GM19238 (cell line): Measurements from ENCODE around the gene KCNJ3.

Source experiments
- DNase-seq: peaks from one replicate; pipeline ENCODE4 v3.0.0; 2011; ENCODE audit warnings: low spot score; ENCODE audit not compliant: insufficient read length

Gene KCNJ3

DNA sequence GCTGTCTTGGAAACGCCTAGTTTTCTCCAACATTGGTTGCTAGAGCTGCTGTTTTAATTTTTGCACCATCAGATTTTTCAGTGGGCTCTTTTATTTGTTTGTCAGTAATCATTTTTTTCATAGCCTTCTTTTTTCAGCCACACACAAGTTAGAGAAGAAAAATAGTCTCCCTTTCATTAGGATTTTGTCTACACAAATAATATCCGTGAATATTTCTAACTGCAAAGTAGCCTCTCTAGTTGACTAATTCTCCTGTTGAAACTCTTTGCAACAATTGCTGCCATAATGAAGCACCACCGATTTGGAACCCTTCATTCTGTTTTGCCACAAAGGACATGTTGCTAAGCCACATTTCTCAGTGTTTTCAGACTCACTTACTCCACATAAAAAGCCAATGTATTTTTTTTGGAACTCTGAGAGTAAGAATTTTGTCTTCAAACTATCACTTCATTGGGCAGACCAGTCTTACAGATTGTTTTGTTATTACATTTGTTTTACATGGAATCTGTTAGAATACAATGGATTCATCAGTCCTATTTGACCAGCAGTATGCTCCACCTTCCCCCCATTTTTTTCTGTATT is 9.6 kb downstream of the KCNJ3 start:
- DNase-seq: no peak

- DNase-seq: no peak
Observed at GRCh38 chr2:154709215-154709614, 10.7 kb downstream of the KCNJ3 start.

GRCh38 chr2:154710078-154710477 is 11.6 kb downstream of the KCNJ3 start:
- no peak for DNase-seq

DNA sequence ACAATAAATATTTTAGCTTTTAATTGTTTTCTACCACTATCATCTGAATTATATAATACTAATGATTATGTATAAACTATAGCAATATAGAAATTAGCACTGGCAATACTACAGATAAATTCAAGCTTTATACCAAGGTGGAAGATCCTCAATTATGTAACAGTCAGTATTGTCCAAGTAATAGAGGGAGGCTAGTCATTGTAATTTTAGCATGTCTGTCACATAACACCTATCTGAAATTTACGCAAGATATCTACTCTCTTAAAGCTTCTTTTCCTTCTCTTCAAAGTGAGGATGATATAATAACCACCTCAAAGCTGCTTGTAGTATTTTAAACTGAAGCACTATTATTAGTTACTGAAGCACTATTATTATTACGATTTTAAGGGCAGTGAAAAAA is 12.2 kb downstream of the KCNJ3 start:
- no peak for DNase-seq

GRCh38 chr2:154713675-154714074 is 15.2 kb downstream of the KCNJ3 start:
- no peak for DNase-seq

- DNase-seq: no peak
Observed at GRCh38 chr2:154720651-154721050, 22.2 kb downstream of the KCNJ3 start.

DNA sequence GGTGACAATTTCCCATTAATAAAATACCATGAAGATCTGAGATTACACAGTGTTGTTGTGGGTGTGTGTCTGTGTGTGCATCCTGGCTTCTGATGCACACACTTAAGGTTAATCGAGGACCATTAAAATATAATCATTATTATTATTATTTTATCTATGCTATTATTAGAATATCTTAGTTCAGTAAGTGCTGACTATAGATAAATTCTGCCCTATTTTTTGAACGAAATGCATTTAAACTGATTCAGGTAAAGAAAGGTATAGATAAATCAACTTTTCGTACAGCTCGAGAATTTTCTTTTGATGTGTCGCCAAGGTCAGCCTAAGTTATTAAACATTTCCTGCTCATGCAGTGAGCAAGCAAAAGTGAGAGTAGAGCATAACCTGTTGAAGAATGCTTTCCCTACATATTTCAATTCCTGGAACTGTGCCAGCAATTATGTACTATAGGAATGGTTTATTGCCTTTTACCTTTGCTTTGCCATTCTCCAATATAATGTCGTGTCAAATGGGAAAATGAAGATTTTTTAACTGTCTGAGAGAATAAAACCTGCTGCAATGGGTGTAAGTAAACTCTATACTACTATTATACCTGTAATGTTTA is 25.8 kb downstream of the KCNJ3 start:
- no peak for DNase-seq

- DNase-seq: no peak
Observed at GRCh38 chr2:154740361-154740760, 41.9 kb downstream of the KCNJ3 start.

- no peak for DNase-seq
Observed at GRCh38 chr2:154758871-154759270, 60.4 kb downstream of the KCNJ3 start.

GRCh38 chr2:154762638-154763037 is 64.1 kb downstream of the KCNJ3 start:
- no peak for DNase-seq

DNA sequence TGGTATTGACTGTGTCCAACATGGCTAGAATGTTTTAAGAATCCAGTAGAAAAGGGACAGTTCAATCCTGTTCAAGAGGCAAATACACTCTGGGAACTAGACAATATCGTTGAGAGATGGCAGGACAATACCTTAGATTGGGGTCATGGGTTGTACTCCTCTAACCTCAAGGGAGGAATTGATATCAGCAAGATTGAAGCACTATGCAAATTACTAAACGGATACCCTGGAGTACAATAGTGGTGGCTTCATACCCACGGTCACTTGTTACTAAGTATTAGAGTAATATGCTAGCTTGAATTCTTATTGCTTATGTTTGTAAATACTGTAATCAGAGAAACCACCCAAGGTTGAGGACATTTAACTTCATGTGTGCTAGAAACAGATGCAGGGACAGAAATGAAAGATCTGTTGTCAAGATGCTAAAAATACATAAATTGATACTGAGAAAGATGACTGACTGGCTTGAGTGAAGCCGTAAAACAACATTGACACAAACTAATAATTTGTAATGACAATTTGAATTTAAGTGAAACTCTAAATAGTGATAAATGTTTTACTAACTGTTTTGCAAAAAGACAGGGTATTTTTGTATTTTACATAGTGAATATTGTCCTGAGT is 73.3 kb downstream of the KCNJ3 start:
- no peak for DNase-seq

DNA sequence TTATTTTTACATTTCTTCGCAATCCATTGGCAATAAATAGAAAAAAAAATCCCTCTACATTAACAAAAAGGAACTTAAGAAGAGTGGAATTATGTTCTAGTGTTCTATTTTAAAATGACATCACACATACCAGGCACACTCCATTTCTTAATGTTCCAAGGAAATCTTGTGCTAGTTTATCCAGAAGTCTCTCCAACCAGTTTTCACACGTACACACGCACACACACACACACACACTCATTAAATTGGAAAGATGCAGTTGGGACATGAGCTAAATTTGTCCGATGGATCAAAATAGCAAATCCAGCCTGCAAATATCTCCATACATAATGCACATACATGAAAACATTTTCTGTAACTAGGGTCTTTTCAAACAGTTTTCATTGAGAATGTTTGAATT is 78.3 kb downstream of the KCNJ3 start:
- no peak for DNase-seq

DNA sequence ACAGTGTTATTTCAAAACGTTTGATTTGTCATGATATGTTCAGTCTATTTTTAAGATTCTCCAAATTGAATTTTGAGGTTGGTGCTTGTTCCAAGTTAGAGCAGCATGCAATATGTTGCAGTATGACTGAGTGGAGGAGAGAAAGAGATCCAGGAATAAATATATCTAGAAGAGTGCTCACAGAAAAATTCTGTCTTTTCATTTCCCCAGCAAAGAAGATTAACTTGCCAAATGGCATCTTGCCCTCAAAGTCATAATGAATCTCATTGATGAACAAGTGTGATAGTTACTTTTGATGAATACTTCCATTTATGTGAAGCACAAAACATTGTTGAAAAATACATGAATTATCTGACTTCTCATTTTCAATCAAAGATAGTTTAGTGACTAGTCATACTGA is 95.9 kb downstream of the KCNJ3 start:
- DNase-seq: no peak

- no peak for DNase-seq
Observed at GRCh38 chr2:154795651-154796050, 97.2 kb downstream of the KCNJ3 start.

DNA sequence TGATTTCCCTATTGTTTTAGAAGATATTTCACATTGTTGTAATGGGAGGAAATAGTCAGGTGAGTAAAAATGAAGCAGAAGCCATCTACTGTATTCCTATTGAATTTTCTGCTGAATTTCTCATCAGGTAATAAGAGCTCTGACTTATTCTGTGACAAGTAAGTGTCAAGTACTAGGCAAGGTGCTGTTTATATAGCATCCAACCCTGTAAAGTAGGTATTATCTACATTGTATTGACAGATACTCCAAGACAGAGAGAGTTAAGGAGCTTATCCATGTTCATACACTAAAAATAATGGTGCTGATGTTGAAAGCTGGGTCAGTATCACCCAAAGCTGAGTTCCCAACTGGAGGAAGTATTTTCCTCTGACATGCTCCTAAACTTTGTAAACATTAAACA is 106.0 kb downstream of the KCNJ3 start:
- no peak for DNase-seq

GRCh38 chr2:154813636-154814035 is 115.1 kb downstream of the KCNJ3 start:
- no peak for DNase-seq

GRCh38 chr2:154814856-154815255 is 116.4 kb downstream of the KCNJ3 start:
- DNase-seq: no peak

DNA sequence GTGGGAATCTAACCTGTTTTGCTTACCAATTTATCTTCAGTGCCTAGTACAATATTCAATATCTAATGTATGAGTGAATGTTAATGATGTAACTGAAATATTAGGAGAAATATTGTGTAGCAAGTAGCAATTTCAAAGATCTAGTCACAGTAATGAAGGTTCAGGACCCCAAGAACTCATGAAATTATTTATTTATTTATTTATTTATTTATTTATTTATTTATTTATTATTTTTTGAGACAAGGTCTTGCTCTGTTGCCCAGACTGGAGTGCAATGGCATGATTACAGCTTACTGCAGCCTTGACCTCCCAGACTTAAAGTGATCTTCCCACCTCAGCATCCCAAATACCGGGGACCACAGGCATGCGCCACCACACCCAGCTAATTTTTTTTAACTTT is 126.9 kb downstream of the KCNJ3 start:
- DNase-seq: no peak

DNA sequence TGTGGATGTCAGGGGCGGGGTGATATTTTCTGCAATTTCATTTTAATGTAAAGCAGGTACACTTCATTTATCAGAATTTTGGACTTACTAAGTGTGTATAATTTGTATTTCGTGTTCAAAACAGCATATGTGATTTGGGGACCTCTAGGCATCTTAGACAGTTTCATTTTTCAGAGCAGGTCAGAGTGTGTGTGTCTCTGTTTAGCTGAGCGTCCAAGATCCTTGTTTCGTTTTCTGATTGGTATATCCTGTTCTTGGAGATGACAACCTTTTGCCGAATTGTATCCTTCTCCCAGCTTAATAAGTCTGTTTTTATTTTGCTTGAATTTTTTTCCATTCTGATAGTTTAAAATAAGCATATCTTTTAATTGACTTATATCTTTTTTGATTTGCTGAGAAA is 128.3 kb downstream of the KCNJ3 start:
- no peak for DNase-seq

GRCh38 chr2:154827286-154827685 is 128.8 kb downstream of the KCNJ3 start:
- DNase-seq: no peak

- DNase-seq: no peak
Observed at GRCh38 chr2:154832711-154833110, 134.2 kb downstream of the KCNJ3 start.

- no peak for DNase-seq
Observed at GRCh38 chr2:154836632-154837031, 138.1 kb downstream of the KCNJ3 start.

DNA sequence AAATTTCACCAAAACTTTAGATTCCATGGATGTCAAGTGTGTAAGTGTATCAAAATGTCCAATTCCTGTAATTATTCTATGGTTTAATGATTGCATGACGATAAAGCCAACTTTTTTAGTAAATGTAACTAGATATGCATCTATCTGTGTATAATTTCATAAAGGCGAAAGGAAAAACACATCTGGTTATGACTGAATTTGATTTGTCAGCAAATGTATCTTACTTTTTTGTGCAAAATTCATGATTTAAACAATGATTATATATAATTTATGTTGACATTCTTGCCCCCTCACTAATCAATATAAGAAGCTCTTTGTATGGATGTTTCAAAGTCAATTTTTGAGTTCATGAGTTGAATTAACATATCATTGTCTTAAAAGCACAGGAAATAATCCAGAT is 138.5 kb downstream of the KCNJ3 start:
- DNase-seq: no peak
